PC-3 (cell line): Measurements from ENCODE around the gene ZNF292. TPM values are rescaled to one million over a fixed set of nuclear protein-coding genes. Genes with fewer than 3 reads are reported as not detected.
A peak's percentile ranks its signal among the peaks of the same experiment; 100 is the strongest.

Source experiments
- ATAC-seq: fragments of 200-7000 bp; cut with Tn5 transposase; 2 replicates; pipeline ENCODE4 v1.9.1; 2020; ENCODE audit warnings: mild to moderate bottlenecking, moderate library complexity
- BruUV-seq: library from RNA; stranded (reverse); fragments of 400-500 nt; replicated peaks from 2 replicates; lab custom pipeline; 2021; lab: Mats Ljungman, UMichigan
- CTCF ChIA-PET: fragments of 300-600 bp; sonication (Branson Sonifier 250); formaldehyde crosslinking; loops from one replicate; lab custom pipeline; 2022; ENCODE audit warnings: antibody characterized with exemption; lab: Charles Lee
- POLR2A ChIA-PET: fragments of 300-600 bp; sonication (Branson Sonifier 250); formaldehyde crosslinking; loops from one replicate; lab custom pipeline; 2022; ENCODE audit warnings: antibody characterized with exemption; ENCODE audit not compliant: unreplicated experiment; lab: Charles Lee
- DNase-seq: peaks from one replicate; pipeline ENCODE4 v3.0.0-alpha.2; 2015
- H2AFZ ChIP-seq: fragments of 300-600 bp; sonication (generic); 2 replicates; pipeline ENCODE4 v1.6.0; 2016; ENCODE audit warnings: antibody characterized with exemption, low read length
- H3F3A ChIP-seq: fragments of 300-600 bp; sonication (generic); one replicate; pipeline ENCODE4 v1.6.0; 2017; ENCODE audit warnings: antibody characterized with exemption, low read length, control low read depth, mild to moderate bottlenecking; ENCODE audit not compliant: unreplicated experiment
- H3K27ac ChIP-seq: fragments of 300-600 bp; sonication (generic); 2 replicates; pipeline ENCODE4 v1.5.1; 2016; ENCODE audit warnings: mild to moderate bottlenecking, low read length
- H3K27me3 ChIP-seq: fragments of 300-600 bp; sonication (generic); 2 replicates; pipeline ENCODE4 v1.6.1; 2016; ENCODE audit warnings: low read length, mixed read lengths
- H3K36me3 ChIP-seq: fragments of 300-600 bp; sonication (generic); 2 replicates; pipeline ENCODE4 v1.6.1; 2016; ENCODE audit warnings: low read depth, mixed run types, low read length, mixed read lengths
- H3K4me1 ChIP-seq: fragments of 300-600 bp; sonication (generic); 2 replicates; pipeline ENCODE4 v1.5.1; 2016; ENCODE audit warnings: low read length; ENCODE audit not compliant: insufficient read depth
- H3K4me2 ChIP-seq: fragments of 300-600 bp; sonication (generic); 2 replicates; pipeline ENCODE4 v1.6.0; 2016; ENCODE audit warnings: low read length
- H3K4me3 ChIP-seq: fragments of 300-600 bp; sonication (generic); 2 replicates; pipeline ENCODE4 v1.5.1; 2016; ENCODE audit warnings: mild to moderate bottlenecking, low read length, mixed read lengths
- H3K79me2 ChIP-seq: fragments of 300-600 bp; sonication (generic); 2 replicates; pipeline ENCODE4 v1.6.1; 2017; ENCODE audit warnings: low read length, mixed read lengths
- H3K9ac ChIP-seq: fragments of 300-600 bp; sonication (generic); 2 replicates; pipeline ENCODE4 v1.6.0; 2016; ENCODE audit warnings: mild to moderate bottlenecking, low read length
- H3K9me2 ChIP-seq: fragments of 300-600 bp; sonication (generic); replicated peaks from 2 replicates; pipeline ENCODE4 v1.6.1; 2016; ENCODE audit warnings: mixed run types, low read length, mixed read lengths
- H3K9me3 ChIP-seq: fragments of 300-600 bp; sonication (generic); 2 replicates; pipeline ENCODE4 v1.6.1; 2016; ENCODE audit warnings: low read length, mixed read lengths
- H4K20me1 ChIP-seq: fragments of 300-600 bp; sonication (generic); 2 replicates; pipeline ENCODE4 v1.6.1; 2016; ENCODE audit warnings: low read length, mixed read lengths
- EZH2 ChIP-seq: fragments of 300-600 bp; sonication (generic); IDR thresholded peaks from one replicate; pipeline ENCODE4 v1.6.1; 2017; ENCODE audit warnings: antibody characterized with exemption, mild to moderate bottlenecking, low read length; ENCODE audit not compliant: unreplicated experiment
- EZH2phosphoT487 ChIP-seq: fragments of 300-600 bp; sonication (generic); IDR thresholded peaks from 2 replicates; pipeline ENCODE4 v1.6.1; 2018; ENCODE audit warnings: mild to moderate bottlenecking, antibody characterized with exemption, low read length, borderline replicate concordance
- intact Hi-C: fragments of 100-400 bp; cut with micrococcal nuclease; formaldehyde crosslinking; loops from 2 replicates; pipeline ENCODE4 v1.9.0; 2023
- total RNA-seq: library from RNA; depleted of rRNA; stranded (reverse); fragments of >200 nt; gene quantifications from 2 replicates; pipeline ENCODE4 v1.2.3, GENCODE V29; 2014
- TF ChIP-seq, protein P1 (sequence below): fragments of 300-600 bp; sonication (generic); conservative IDR thresholded peaks from 2 replicates; pipeline ENCODE4 v1.5.1; 2017; ENCODE audit warnings: antibody characterized with exemption, low read depth, mild to moderate bottlenecking, low read length

Gene ZNF292
- total RNA-seq, 1 experiment from 2014 or later: 8.9 TPM

DNA sequence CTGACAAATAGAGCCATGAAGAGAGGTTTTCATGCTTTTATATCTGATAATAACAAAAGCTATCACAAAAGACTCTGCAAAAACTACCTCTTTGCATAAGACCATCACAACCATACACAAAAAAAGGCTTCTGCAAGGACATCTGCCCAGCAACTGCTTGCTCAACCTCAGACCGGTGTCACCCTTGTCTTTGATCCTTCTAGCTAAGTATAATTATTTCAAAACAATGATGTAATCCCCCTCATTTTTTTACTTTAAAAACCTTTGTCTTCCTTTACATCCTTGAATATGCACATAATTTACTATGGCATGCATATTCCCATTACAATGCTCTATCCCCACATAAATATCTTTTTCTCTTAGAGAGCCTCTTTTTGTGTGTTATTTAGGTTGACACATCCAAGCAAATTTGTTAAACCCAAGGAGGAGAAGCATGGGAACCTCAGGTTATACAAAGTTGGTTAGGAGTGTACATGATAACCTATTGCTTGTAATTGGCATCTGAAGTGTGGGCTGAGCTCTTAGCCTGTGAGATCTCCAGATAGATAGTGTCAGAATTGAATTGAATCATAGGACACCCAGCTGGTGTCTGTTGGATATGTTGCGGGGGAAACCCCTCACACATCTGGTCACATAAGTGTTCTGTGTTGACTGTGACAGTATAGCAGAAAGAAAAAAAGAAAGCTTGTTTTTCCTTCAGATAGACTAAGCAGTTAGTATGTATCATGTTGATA lies 39.8 kb upstream of the ZNF292 start:
- POLR2A ChIA-PET: no interaction called here
- Histone ChIP-seq H3K79me2 (no peaks in the 10 kb centered on the region), H4K20me1 (no peaks in the 10 kb centered on the region), H2AFZ (no peak overlapping the region), H3K27me3 (peaks cover 3% of the 10 kb centered on the region; the same call in 1 of the 2 replicates), H3K4me2 (no peak overlapping the region), H3K9me3 (no peaks in the 10 kb centered on the region), H3K4me3 (no peak overlapping the region), H3K27ac (no peak overlapping the region), H3K9ac (no peak overlapping the region), H3F3A (no peaks in the 10 kb centered on the region), H3K36me3 (no peaks in the 10 kb centered on the region), H3K9me2 (no peaks in the 10 kb centered on the region), H3K4me1 (peaks cover 6% of the 10 kb centered on the region)
- BruUV-seq: no TSS peak
- no peak for ATAC-seq
- TF ChIP-seq EZH2phosphoT487: no peak
- TF ChIP-seq EZH2: no peak
- TF ChIP-seq, protein P1, sequence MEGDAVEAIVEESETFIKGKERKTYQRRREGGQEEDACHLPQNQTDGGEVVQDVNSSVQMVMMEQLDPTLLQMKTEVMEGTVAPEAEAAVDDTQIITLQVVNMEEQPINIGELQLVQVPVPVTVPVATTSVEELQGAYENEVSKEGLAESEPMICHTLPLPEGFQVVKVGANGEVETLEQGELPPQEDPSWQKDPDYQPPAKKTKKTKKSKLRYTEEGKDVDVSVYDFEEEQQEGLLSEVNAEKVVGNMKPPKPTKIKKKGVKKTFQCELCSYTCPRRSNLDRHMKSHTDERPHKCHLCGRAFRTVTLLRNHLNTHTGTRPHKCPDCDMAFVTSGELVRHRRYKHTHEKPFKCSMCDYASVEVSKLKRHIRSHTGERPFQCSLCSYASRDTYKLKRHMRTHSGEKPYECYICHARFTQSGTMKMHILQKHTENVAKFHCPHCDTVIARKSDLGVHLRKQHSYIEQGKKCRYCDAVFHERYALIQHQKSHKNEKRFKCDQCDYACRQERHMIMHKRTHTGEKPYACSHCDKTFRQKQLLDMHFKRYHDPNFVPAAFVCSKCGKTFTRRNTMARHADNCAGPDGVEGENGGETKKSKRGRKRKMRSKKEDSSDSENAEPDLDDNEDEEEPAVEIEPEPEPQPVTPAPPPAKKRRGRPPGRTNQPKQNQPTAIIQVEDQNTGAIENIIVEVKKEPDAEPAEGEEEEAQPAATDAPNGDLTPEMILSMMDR: no peak
- no peak for DNase-seq
- CTCF ChIA-PET: no interaction called here
- intact Hi-C loops: no loop called here

GRCh38 chr6:87116922-87117321 lies 38.4 kb upstream of the ZNF292 start:
- Histone ChIP-seq H3K79me2 (no peaks in the 10 kb centered on the region), H3K4me3 (no peak overlapping the region), H3K9ac (no peak overlapping the region), H3F3A (no peaks in the 10 kb centered on the region), H3K9me3 (no peaks in the 10 kb centered on the region), H3K4me1 (peaks cover 6% of the 10 kb centered on the region), H4K20me1 (no peaks in the 10 kb centered on the region), H2AFZ (no peak overlapping the region), H3K9me2 (no peaks in the 10 kb centered on the region), H3K27ac (no peak overlapping the region), H3K27me3 (peaks cover 3% of the 10 kb centered on the region; the same call in 1 of the 2 replicates), H3K36me3 (no peaks in the 10 kb centered on the region), H3K4me2 (no peak overlapping the region)
- intact Hi-C loops: no loop called here
- DNase-seq (no peak), ATAC-seq (no peak)
- ChIA-PET POLR2A (no interaction called here), CTCF (no interaction called here)
- BruUV-seq: no TSS peak
- TF ChIP-seq EZH2phosphoT487: no peak
- no peak for TF ChIP-seq EZH2
- TF ChIP-seq, protein P1: no peak

DNA sequence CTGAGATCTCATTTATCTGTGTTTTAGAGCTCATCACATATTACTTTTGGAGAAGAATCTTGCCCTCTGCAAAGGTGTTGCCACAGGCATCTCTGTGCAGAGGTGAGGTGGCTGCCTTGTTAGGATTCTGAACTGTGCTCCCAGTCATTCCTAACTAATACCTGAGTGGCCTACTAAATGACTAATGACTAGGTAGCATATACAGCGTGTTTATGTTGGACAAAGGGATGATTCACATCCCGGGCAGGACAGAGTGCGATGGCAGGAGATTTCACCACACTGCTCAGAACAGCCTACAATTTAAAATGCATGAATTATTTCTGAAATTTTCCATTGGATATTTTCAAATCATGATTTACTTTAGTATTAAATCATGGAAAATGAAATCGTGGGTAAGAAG lies 37.3 kb upstream of the ZNF292 start:
- Histone ChIP-seq H3K9me2 (no peaks in the 10 kb centered on the region), H3K9me3 (no peaks in the 10 kb centered on the region), H3K36me3 (no peaks in the 10 kb centered on the region), H4K20me1 (no peaks in the 10 kb centered on the region), H2AFZ (no peak overlapping the region), H3K4me3 (no peak overlapping the region), H3K4me1 (peaks cover 6% of the 10 kb centered on the region), H3K4me2 (0 out of 2 replicates have a peak overlapping the region, but pooled peaks have one; percentile 17), H3K79me2 (no peaks in the 10 kb centered on the region), H3K27ac (no peak overlapping the region), H3K27me3 (peaks cover 3% of the 10 kb centered on the region; the same call in 1 of the 2 replicates), H3F3A (no peaks in the 10 kb centered on the region), H3K9ac (no peak overlapping the region)
- peak; percentile 72 for DNase-seq
- CTCF ChIA-PET: no interaction called here
- peak; percentile 99 for ATAC-seq
- TF ChIP-seq, protein P1: no peak
- intact Hi-C loops: no loop called here
- POLR2A ChIA-PET: no interaction called here
- BruUV-seq: no TSS peak
